GM19023 (cell line): ENCODE measurements around the gene SERPINB6.
"Not testable (repeated sequence)": the region's sequence is repeated elsewhere in the genome, so short reads cannot be mapped to it uniquely, and the experiment has no call there.

Source experiments
- ATAC-seq: cut with Tn5 transposase; IDR thresholded peaks from one replicate; pipeline ENCODE4 v1.9.1; 2021; ENCODE audit warnings: mild to moderate bottlenecking, moderate library complexity; ENCODE audit not compliant: unreplicated experiment

The SERPINB6 gene

GRCh38 chr6:2940010-2940850 lies 31.1 kb downstream of the SERPINB6 start:
- ATAC-seq = peak; percentile 91

- no peak for ATAC-seq
Observed at GRCh38 chr6:2939315-2940009, 31.9 kb downstream of the SERPINB6 start.

GRCh38 chr6:2938632-2939083 lies 32.7 kb downstream of the SERPINB6 start:
- ATAC-seq = no peak

- no peak for ATAC-seq
Observed at GRCh38 chr6:2938004-2938631, 33.2 kb downstream of the SERPINB6 start.

- no peak for ATAC-seq
Observed at GRCh38 chr6:2937627-2938003, 33.8 kb downstream of the SERPINB6 start.

- ATAC-seq = no peak
Observed at GRCh38 chr6:2935566-2936291, 35.6 kb downstream of the SERPINB6 start.

GRCh38 chr6:2934057-2934456 lies 37.3 kb downstream of the SERPINB6 start:
- no peak for ATAC-seq

- ATAC-seq = not testable (repeated sequence)
Observed at GRCh38 chr6:2932911-2933310, 38.5 kb downstream of the SERPINB6 start.

GRCh38 chr6:2931970-2932748 lies 39.2 kb downstream of the SERPINB6 start:
- peak; percentile 79 for ATAC-seq

- no peak for ATAC-seq
Observed at GRCh38 chr6:2931055-2931454, 40.3 kb downstream of the SERPINB6 start.

- not testable (repeated sequence) for ATAC-seq
Observed at GRCh38 chr6:2927931-2928330, 43.4 kb downstream of the SERPINB6 start.

GRCh38 chr6:2925842-2926747 lies 45.3 kb downstream of the SERPINB6 start:
- ATAC-seq = not testable (repeated sequence)

- ATAC-seq = no peak
Observed at GRCh38 chr6:2921520-2922115, 49.7 kb downstream of the SERPINB6 start.

GRCh38 chr6:2920671-2921112 lies 50.7 kb downstream of the SERPINB6 start:
- no peak for ATAC-seq

GRCh38 chr6:2919886-2920285 lies 51.5 kb downstream of the SERPINB6 start:
- ATAC-seq = no peak

- ATAC-seq = no peak
Observed at GRCh38 chr6:2919401-2919800, 52.0 kb downstream of the SERPINB6 start.

- ATAC-seq = no peak
Observed at GRCh38 chr6:2918936-2919335, 52.4 kb downstream of the SERPINB6 start.

- no peak for ATAC-seq
Observed at GRCh38 chr6:2917801-2918445, 53.4 kb downstream of the SERPINB6 start.
